Mucosa of descending colon (tissue), 3 donors: ENCODE measurements around the gene ZSCAN29. TPM values are rescaled to one million over a fixed set of nuclear protein-coding genes. Genes with fewer than 3 reads are reported as not detected.

ENCODE experiments used
- ATAC-seq: fragments of 200-7000 bp; cut with Tn5 transposase; one replicate; pipeline ENCODE4 v1.9.1; 2020; ENCODE audit warnings: mild to moderate bottlenecking, moderate library complexity
- DNase-seq, 3 donors: peaks; one replicate each; pipeline ENCODE4 v3.0.0-alpha.2; 2020
- H3K36me3 ChIP-seq: fragments of 200-600 bp; one replicate; pipeline ENCODE4 v1.8.0; 2021; ENCODE audit warnings: low read depth, mild to moderate bottlenecking
- H3K4me1 ChIP-seq: fragments of 200-600 bp; one replicate; pipeline ENCODE4 v1.8.0; 2021; ENCODE audit warnings: low read depth, mild to moderate bottlenecking
- H3K4me3 ChIP-seq: fragments of 200-600 bp; one replicate; pipeline ENCODE4 v1.8.0; 2021; ENCODE audit warnings: mild to moderate bottlenecking
- H3K9me3 ChIP-seq: fragments of 200-600 bp; one replicate; pipeline ENCODE4 v1.8.0; 2021; ENCODE audit warnings: mild to moderate bottlenecking
- intact Hi-C, 2 donors: fragments of 100-400 bp; cut with DNase I in 1 of 2; cut with micrococcal nuclease in 1 of 2; formaldehyde crosslinking; loops; one replicate each; pipeline versions ENCODE4 v1.11.0 to v1.11.1; 2022; cut with DNase I, micrococcal nuclease
- total RNA-seq, 3 donors: library from RNA; stranded (reverse); fragmentation: NEBNext Ultra II Directional in 2 of 3; extraction: Animal tissue kit (Norgen Biotek cat#: 25700) in 2 of 3; gene quantifications; one replicate each; pipeline versions ENCODE4 v1.2.1 to v1.2.4, GENCODE V29; 2021 to 2023
- TF ChIP-seq, protein P1 (sequence below): fragments of 200-600 bp; IDR thresholded peaks from one replicate; pipeline ENCODE4 v1.8.0; 2022; ENCODE audit warnings: antibody characterized with exemption, mild to moderate bottlenecking
- donor health status: DM: no; HTN: no; CAD: no; lungs with moderate emphysema.
- donor health status: DM: no; HTN: no; CAD: no.
- donor health status: DM: no; HTN: yes; CAD: no.

ZSCAN29 gene
- total RNA-seq, 3 donors from 2014 or later: 26.7 to 34.4 (median 29.1) TPM

DNA sequence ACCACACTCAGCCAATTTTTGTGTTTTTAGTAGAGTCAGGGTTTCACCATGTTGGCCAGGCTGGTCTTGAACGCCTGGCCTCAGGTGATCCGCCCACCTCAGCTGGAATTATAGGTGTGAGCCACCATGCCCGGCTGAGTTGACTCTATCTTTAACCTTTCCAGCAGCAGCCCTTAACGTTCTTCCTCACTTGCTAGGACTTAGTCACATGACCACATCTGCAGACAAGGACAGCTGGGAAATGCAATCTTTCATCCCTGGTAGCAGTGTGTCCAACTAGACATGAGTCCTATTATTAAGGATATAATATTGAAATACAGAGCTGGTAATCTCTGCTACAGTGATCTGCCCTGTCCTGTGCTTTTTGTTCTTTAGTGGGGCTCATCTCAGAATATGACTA is 58.5 kb downstream of the ZSCAN29 start:
- intact Hi-C loops: no loop called here
- TF ChIP-seq, protein P1, sequence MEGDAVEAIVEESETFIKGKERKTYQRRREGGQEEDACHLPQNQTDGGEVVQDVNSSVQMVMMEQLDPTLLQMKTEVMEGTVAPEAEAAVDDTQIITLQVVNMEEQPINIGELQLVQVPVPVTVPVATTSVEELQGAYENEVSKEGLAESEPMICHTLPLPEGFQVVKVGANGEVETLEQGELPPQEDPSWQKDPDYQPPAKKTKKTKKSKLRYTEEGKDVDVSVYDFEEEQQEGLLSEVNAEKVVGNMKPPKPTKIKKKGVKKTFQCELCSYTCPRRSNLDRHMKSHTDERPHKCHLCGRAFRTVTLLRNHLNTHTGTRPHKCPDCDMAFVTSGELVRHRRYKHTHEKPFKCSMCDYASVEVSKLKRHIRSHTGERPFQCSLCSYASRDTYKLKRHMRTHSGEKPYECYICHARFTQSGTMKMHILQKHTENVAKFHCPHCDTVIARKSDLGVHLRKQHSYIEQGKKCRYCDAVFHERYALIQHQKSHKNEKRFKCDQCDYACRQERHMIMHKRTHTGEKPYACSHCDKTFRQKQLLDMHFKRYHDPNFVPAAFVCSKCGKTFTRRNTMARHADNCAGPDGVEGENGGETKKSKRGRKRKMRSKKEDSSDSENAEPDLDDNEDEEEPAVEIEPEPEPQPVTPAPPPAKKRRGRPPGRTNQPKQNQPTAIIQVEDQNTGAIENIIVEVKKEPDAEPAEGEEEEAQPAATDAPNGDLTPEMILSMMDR: no peak
- no peak for DNase-seq
- Histone ChIP-seq H3K4me3 (no peak overlapping the region), H3K9me3 (no peaks in the 10 kb centered on the region), H3K36me3 (no peaks in the 10 kb centered on the region), H3K4me1 (no peaks in the 10 kb centered on the region)
- no peak for ATAC-seq

Other genes starting within 250 kb of the ZSCAN29 start
- 10 to 100 TPM; 26.8 to 43.7 (median 34.9) TPM for gene TMEM62, start 237.5 kb downstream of the ZSCAN29 start, total RNA-seq
- 10 to 100 TPM; 45.5 to 75.2 (median 54.6) TPM for gene CCNDBP1, start 185.6 kb downstream of the ZSCAN29 start, total RNA-seq
- gene EPB42, start 150.0 kb downstream of the ZSCAN29 start, total RNA-seq: not detected
- gene TGM5, start 104.1 kb downstream of the ZSCAN29 start, total RNA-seq: not detected
- gene TGM7, start 68.8 kb downstream of the ZSCAN29 start, total RNA-seq: not detected
- 1 to 10 TPM; 5.0 to 5.4 (median 5.3) TPM for gene LCMT2, start 40.5 kb downstream of the ZSCAN29 start, total RNA-seq
- gene TUBGCP4, start 58 bp upstream of the ZSCAN29 start, total RNA-seq: 10 to 100 TPM; 15.9 to 22.7 (median 22.3) TPM
- 10 to 100 TPM; 31.8 to 46.5 (median 41.6) TPM for gene TP53BP1, start 122.1 kb upstream of the ZSCAN29 start, total RNA-seq
- gene MAP1A, start 146.6 kb upstream of the ZSCAN29 start, total RNA-seq: 10 to 100 TPM in 1 of 3 donors, 1 to 10 TPM in 2; 1.9 to 59.4 (median 7.9) TPM
- 100 to 1,000 TPM in 1 of 3 donors, 10 to 100 TPM in 2; 65.2 to 126 (median 87.7) TPM for gene PPIP5K1, start 219.2 kb upstream of the ZSCAN29 start, total RNA-seq
- gene CKMT1B, start 223.0 kb upstream of the ZSCAN29 start, total RNA-seq: 100 to 1,000 TPM; 105 to 242 (median 213) TPM
- gene STRC, start 247.8 kb upstream of the ZSCAN29 start, total RNA-seq: 1 to 10 TPM; 1.1 to 1.4 (median 1.4) TPM